HCT116 (cell line): Measurements from ENCODE around the gene SCAMP1. TPM values are rescaled to one million over a fixed set of nuclear protein-coding genes. Genes with fewer than 3 reads are reported as not detected.

Experiments used
- ATAC-seq: fragments of 200-7000 bp; cut with Tn5 transposase; 2 replicates; pipeline ENCODE4 v1.9.1; 2020; ENCODE audit warnings: mild to moderate bottlenecking, moderate library complexity
- BruUV-seq: library from RNA; stranded (reverse); fragments of 400-500 nt; replicated peaks from 2 replicates; lab custom pipeline; 2021; lab: Mats Ljungman, UMichigan
- CTCF ChIA-PET: fragments of 300-600 bp; sonication (Branson Sonifier 250); formaldehyde crosslinking; loops from one replicate; lab custom pipeline; 2021; ENCODE audit warnings: antibody characterized with exemption; lab: Charles Lee
- POLR2A ChIA-PET: fragments of 300-600, 350-600 bp; sonication (Branson Sonifier 250); formaldehyde crosslinking; loops from one replicate; lab custom pipeline; 2021; ENCODE audit warnings: antibody characterized with exemption; lab: Charles Lee
- RAD21 ChIA-PET, 2 experiments: fragments of 300-600 bp; sonication (Branson Sonifier 250); formaldehyde crosslinking; loops; one replicate each; lab custom pipeline; 2023; ENCODE audit warnings: low total read pairs in 2 of 2; ENCODE audit not compliant: uncharacterized antibody in 2 of 2, unreplicated experiment in 2 of 2, low non-redundant PET in 1 of 2; lab: Charles Lee
- DNase-seq: peaks from one replicate; pipeline ENCODE4 v3.0.0-alpha.2; 2010; ENCODE audit warnings: low read depth, low spot score
- H2AFZ ChIP-seq: fragments of 200-600 bp; shearing (Covaris generic), sonication (generic); 2 replicates; pipeline ENCODE4 v1.6.1; 2017; ENCODE audit warnings: low read depth, mixed run types, mixed read lengths, antibody characterized with exemption, low read length; ENCODE audit not compliant: poor library complexity, severe bottlenecking
- H3K27ac ChIP-seq: 2 replicates; pipeline ENCODE4 v1.5.1; 2012; ENCODE audit warnings: low read depth, low read length
- H3K27me3 ChIP-seq: fragments of 200-600 bp; sonication (generic); 2 replicates; pipeline ENCODE4 v1.6.1; 2016; ENCODE audit warnings: mixed run types, low read length, mixed read lengths; ENCODE audit not compliant: insufficient read depth
- H3K36me3 ChIP-seq, 2 experiments: fragments of 200-500 bp in 1 of 2; fragments of 200-600 bp in 1 of 2; sonication (Bioruptor generic) in 1 of 2; sonication (generic) in 1 of 2; 2 replicates each; pipeline versions ENCODE4 v1.5.1 to v1.6.1; 2014 to 2016; ENCODE audit warnings: low read length in 2 of 2, inconsistent platforms in 1 of 2, mixed read lengths in 1 of 2, mixed run types in 1 of 2; ENCODE audit not compliant: insufficient read depth in 2 of 2, control insufficient read depth in 1 of 2
- H3K4me1 ChIP-seq, 2 experiments: fragments of 200-600 bp in 1 of 2; sonication (generic) in 1 of 2; 2 replicates each; pipeline versions ENCODE4 v1.5.1 to v1.6.1; 2012 to 2017; ENCODE audit warnings: low read length in 2 of 2, inconsistent platforms in 1 of 2, mild to moderate bottlenecking in 1 of 2, mixed read lengths in 1 of 2, mixed run types in 1 of 2, moderate library complexity in 1 of 2; ENCODE audit not compliant: insufficient read depth in 2 of 2, control insufficient read depth in 1 of 2
- H3K4me2 ChIP-seq: fragments of 200-600 bp; sonication (generic); 2 replicates; pipeline ENCODE4 v1.6.1; 2017; ENCODE audit warnings: mixed run types, low read length, mixed read lengths
- H3K4me3 ChIP-seq, 2 experiments: fragments of 200-600 bp in 1 of 2; sonication (generic) in 1 of 2; replicated peaks in 1 of 2; 2 replicates each; pipeline ENCODE4 v1.5.1; 2011 to 2016; ENCODE audit warnings: low read length in 2 of 2, control low read depth in 1 of 2, low read depth in 1 of 2, mild to moderate bottlenecking in 1 of 2, mixed read lengths in 1 of 2, mixed run types in 1 of 2
- H3K79me2 ChIP-seq: fragments of 200-600 bp; sonication (generic); 2 replicates; pipeline ENCODE4 v1.6.1; 2017; ENCODE audit warnings: mild to moderate bottlenecking, mixed run types, low read length, moderate library complexity, mixed read lengths; ENCODE audit not compliant: insufficient read depth
- H3K9ac ChIP-seq: fragments of 200-600 bp; sonication (generic); 2 replicates; pipeline ENCODE4 v1.6.1; 2016; ENCODE audit warnings: low read length, mixed read lengths
- H3K9me2 ChIP-seq: fragments of 200-600 bp; sonication (generic), shearing (Covaris generic); 2 replicates; pipeline ENCODE4 v1.6.1; 2017; ENCODE audit warnings: mixed run types, mild to moderate bottlenecking, moderate library complexity; ENCODE audit not compliant: insufficient read depth
- H3K9me3 ChIP-seq, 2 experiments: fragments of 200-500 bp in 1 of 2; fragments of 200-600 bp in 1 of 2; sonication (Bioruptor generic) in 1 of 2; sonication (generic) in 1 of 2; 2 replicates each; pipeline ENCODE4 v1.6.1; 2014 to 2017; ENCODE audit warnings: low read length in 2 of 2, mixed read lengths in 2 of 2, inconsistent platforms in 1 of 2, low read depth in 1 of 2, mild to moderate bottlenecking in 1 of 2, mixed run types in 1 of 2, moderate library complexity in 1 of 2; ENCODE audit not compliant: control insufficient read depth in 1 of 2, insufficient read depth in 1 of 2
- H4K20me1 ChIP-seq: fragments of 200-600 bp; sonication (generic), shearing (Covaris generic); 2 replicates; pipeline ENCODE4 v1.6.1; 2017; ENCODE audit warnings: mixed run types, mild to moderate bottlenecking, moderate library complexity; ENCODE audit not compliant: insufficient read depth
- CBX3 ChIP-seq: IDR thresholded peaks from 2 replicates; pipeline ENCODE4 v1.6.1; 2012; ENCODE audit warnings: low read depth
- CEBPB ChIP-seq: IDR thresholded peaks from 2 replicates; pipeline ENCODE4 v1.6.1; 2012; ENCODE audit warnings: low read depth
- CTCF ChIP-seq, 3 experiments: fragments of 200-600 bp in 1 of 3; sonication (generic) in 1 of 3; IDR thresholded peaks in 2 of 3; conservative IDR thresholded peaks in 1 of 3; 2 replicates each; pipeline ENCODE4 v1.5.1; 2012 to 2017; ENCODE audit warnings: low read depth in 2 of 3, low read length in 2 of 3, antibody characterized with exemption in 1 of 3, borderline replicate concordance in 1 of 3, control low read depth in 1 of 3, mild to moderate bottlenecking in 1 of 3, mixed read lengths in 1 of 3, mixed run types in 1 of 3, moderate library complexity in 1 of 3; ENCODE audit not compliant: insufficient read depth in 1 of 3
- ELF1 ChIP-seq: IDR thresholded peaks from 2 replicates; pipeline ENCODE4 v1.6.1; 2012; ENCODE audit warnings: low read depth, borderline replicate concordance
- MAX ChIP-seq: IDR thresholded peaks from 2 replicates; pipeline ENCODE4 v1.6.1; 2012
- RAD21 ChIP-seq: IDR thresholded peaks from 2 replicates; pipeline ENCODE4 v1.6.1; 2012; ENCODE audit warnings: low read depth, mild to moderate bottlenecking
- SIN3A ChIP-seq: IDR thresholded peaks from 2 replicates; pipeline ENCODE4 v1.6.1; 2012; ENCODE audit warnings: low read depth
- SP1 ChIP-seq: IDR thresholded peaks from 2 replicates; pipeline ENCODE4 v1.6.1; 2012; ENCODE audit warnings: low read depth
- TCF7L2 ChIP-seq: IDR thresholded peaks from 2 replicates; pipeline ENCODE4 v1.7.0; 2011; ENCODE audit warnings: borderline replicate concordance, inconsistent platforms; ENCODE audit not compliant: insufficient read depth, insufficient read length; ENCODE audit errors: extremely low read depth
- ZFX ChIP-seq: fragments of 450-650 bp; IDR thresholded peaks from 2 replicates; pipeline ENCODE4 v1.6.1; 2017
- ZNF274 ChIP-seq: fragments of 200-500 bp; sonication (Bioruptor generic); IDR thresholded peaks from 2 replicates; pipeline ENCODE4 v1.6.1; 2014; ENCODE audit warnings: mild to moderate bottlenecking, low read depth, low read length, inconsistent platforms
- intact Hi-C: fragments of 100-400 bp; cut with micrococcal nuclease; formaldehyde crosslinking; loops from 2 replicates; pipeline ENCODE4 v1.10.0; 2022
- total RNA-seq: library from RNA; stranded (reverse); gene quantifications from one replicate; pipeline ENCODE4 v1.2.1, GENCODE V29; 2021; ENCODE audit not compliant: unreplicated experiment

SCAMP1 gene
- total RNA-seq, 1 experiment from 2014 or later, result 46.4 TPM

- Histone ChIP-seq H3K9ac (no peak overlapping the region), H4K20me1 (no peaks in the 10 kb centered on the region), H3K9me2 (no peaks in the 10 kb centered on the region), H3K4me3 (peak overlapping the region in 1 of 2 experiments; percentile 17; a peak in 2 of 4 replicates), H3K27ac (no peak overlapping the region; the same call in 1 of the 2 replicates), H3K4me2 (peak overlapping the region; percentile 60), H3K36me3 (no peaks in the 10 kb centered on the region), H3K9me3 (no peaks in the 10 kb centered on the region), H3K4me1 (peaks cover 6 to 14% of the 10 kb centered on the region in 2 experiments; a peak in 3 of 4 replicates), H3K79me2 (no peaks in the 10 kb centered on the region), H2AFZ (no peak overlapping the region), H3K27me3 (no peaks in the 10 kb centered on the region)
- intact Hi-C loops, result no loop called here
- CTCF ChIA-PET, result no interaction called here
- ATAC-seq (peak; percentile 91), DNase-seq (no peak)
- POLR2A ChIA-PET, result no interaction called here
- RAD21 ChIA-PET, result no interaction called here
- BruUV-seq, result no TSS peak
- TF ChIP-seq CTCF (IDR thresholded peaks at IDR 0.05 in 2 of 3, conservative IDR thresholded peaks at IDR 0.05 in 1 of 3; ENCODE audit: borderline replicate concordance in 1 of 3, insufficient read depth in 1 of 3, low read depth in 2 of 3, low read length in 2 of 3), result peak in 2 of 3 experiments; percentile 16 to 24; a peak in 1 of 6 replicates
- no peak for TF ChIP-seq TCF7L2
- TF ChIP-seq, all 23 proteins: peak for 1
Measured at GRCh38 chr5:78509884-78510769, 149.7 kb downstream of the SCAMP1 start.

DNA sequence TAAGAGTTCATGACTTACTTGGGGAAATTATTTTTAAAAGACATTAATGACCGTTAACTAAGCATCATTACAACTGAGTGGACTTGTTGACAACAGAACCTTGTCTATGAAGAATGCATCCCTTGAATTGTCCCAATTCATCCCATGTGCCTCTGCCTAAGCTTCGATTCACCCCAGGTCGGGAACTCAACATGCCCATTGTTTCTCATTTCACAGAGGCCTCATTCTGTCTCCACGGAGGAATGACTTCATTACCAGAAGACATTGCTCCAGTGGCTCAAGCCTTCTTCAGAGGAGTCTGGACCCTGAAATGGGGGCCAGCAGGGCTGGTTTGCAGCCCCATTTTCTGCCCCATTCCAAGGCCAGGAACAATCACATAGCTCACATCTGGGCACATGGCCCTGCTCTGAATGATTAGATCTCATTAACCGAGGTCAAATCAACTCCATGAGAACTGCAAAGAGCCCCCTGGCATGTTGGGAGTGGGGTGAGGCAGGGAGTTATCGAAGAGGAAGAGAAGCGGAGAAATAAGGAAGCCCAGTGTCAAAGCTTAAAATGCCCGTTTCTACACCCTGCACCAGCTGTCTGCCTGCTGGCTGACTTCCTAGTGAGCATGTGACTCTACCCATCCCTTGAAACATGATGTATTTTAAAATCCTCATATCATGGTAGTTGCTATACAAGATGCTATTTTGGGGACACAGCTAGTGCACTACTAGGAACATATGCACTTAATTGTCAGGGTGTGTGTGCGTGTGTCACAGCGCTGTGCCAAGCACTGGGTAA lies 150.9 kb downstream of the SCAMP1 start:
- H3K9me3 ChIP-seq, result no peaks in the 10 kb centered on the region
- RAD21 ChIA-PET, result no interaction called here
- peaks cover 0 to 6% of the 10 kb centered on the region in 2 experiments; a peak in 1 of 4 replicates for H3K4me1 ChIP-seq
- no peak overlapping the region for H3K9ac ChIP-seq
- H3K9me2 ChIP-seq, result no peaks in the 10 kb centered on the region
- CTCF ChIA-PET, result no interaction called here
- no peaks in the 10 kb centered on the region for H3K27me3 ChIP-seq
- H3K36me3 ChIP-seq, result no peaks in the 10 kb centered on the region
- ATAC-seq (no peak), DNase-seq (no peak)
- no peaks in the 10 kb centered on the region for H4K20me1 ChIP-seq
- TF ChIP-seq CEBPB, result no peak
- TF ChIP-seq RAD21, result no peak
- no peak for TF ChIP-seq SIN3A
- TF ChIP-seq MAX, result no peak
- no peak for TF ChIP-seq SP1
- TF ChIP-seq ELF1, result no peak
- no peak for TF ChIP-seq CBX3
- TF ChIP-seq ZFX, result no peak
- no peak for TF ChIP-seq ZNF274
- H3K4me2 ChIP-seq, result no peak overlapping the region
- no peak overlapping the region for H2AFZ ChIP-seq
- no peak overlapping the region for H3K4me3 ChIP-seq
- POLR2A ChIA-PET, result no interaction called here
- intact Hi-C loops, result no loop called here
- no TSS peak for BruUV-seq
- no peaks in the 10 kb centered on the region for H3K79me2 ChIP-seq
- no peak overlapping the region for H3K27ac ChIP-seq
